Measurements from ENCODE around the gene MLXIPL.

DNA sequence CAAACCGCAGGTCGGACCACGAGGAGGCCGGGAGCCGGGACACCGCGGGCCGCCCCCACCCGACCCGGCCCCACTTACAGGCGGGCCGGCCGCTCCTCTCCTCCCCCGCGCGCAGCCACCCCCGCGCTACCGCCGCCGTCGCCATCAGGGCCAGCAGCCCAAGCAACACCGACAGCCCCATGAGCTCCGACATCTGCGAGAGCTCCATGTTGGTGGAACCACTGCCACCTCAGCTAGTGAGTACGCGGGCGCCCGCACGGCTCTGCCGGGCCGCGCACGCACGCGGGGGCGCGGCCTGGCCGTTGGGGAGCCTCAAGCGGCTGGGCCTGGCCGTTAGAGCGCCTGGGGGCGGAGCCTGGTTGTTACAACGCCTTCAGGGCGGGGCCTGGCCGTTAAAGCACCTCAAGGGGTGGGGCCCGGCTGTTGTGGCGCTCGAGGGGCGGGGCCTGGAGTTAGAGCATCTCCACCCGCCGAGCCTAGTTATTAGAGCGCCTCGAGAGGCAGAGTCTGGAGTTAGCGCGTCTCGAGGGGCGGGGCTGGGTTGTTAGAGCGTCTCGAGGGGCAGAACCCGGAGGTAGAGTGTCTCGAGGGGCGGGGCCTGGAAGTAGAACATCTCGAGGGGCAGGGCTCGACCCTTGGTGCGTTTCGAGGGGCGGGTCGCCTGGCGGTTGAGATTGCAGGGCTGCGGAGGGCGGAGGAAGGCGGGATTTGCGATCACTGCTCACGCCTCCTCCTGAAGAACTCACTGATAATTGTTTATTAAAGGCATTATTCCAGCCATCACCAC, 45.8 kb downstream of the MLXIPL start, which contains the start of gene TBL2:
- TF ChIP-seq YY1 (IDR thresholded peaks at IDR 0.05; ENCODE audit: insufficient read depth, insufficient read length) (no peak), ZNF274 (IDR thresholded peaks at IDR 0.05; ENCODE audit: low read depth, low read length) (no peak), SUZ12 (IDR thresholded peaks at IDR 0.05; ENCODE audit: extremely low read depth, insufficient read depth, insufficient read length) (no peak)

Data from NT2/D1 (cell line).